Astrocyte of the cerebellum (primary cell): ENCODE measurements around the gene ZDHHC14.

Experiments
- DNase-seq: peaks from one replicate; pipeline ENCODE4 v3.0.0-alpha.2; 2011; ENCODE audit warnings: low read depth
- H3K4me3 ChIP-seq: 2 replicates; pipeline ENCODE4 v1.5.1; 2011; ENCODE audit warnings: mild to moderate bottlenecking, low read depth, low read length, moderate library complexity
- in situ Hi-C: cut with HindIII; loops from 2 replicates; pipeline ENCODE4 v1.10.0; 2017; ENCODE audit warnings: low sequenced_read_pairs
- TF ChIP-seq, protein P1 (sequence below): IDR thresholded peaks from 2 replicates; pipeline ENCODE4 v1.5.1; 2012; ENCODE audit warnings: low read length, low read depth, moderate library complexity, mild to moderate bottlenecking; ENCODE audit errors: missing control alignments

ZDHHC14 gene

DNA sequence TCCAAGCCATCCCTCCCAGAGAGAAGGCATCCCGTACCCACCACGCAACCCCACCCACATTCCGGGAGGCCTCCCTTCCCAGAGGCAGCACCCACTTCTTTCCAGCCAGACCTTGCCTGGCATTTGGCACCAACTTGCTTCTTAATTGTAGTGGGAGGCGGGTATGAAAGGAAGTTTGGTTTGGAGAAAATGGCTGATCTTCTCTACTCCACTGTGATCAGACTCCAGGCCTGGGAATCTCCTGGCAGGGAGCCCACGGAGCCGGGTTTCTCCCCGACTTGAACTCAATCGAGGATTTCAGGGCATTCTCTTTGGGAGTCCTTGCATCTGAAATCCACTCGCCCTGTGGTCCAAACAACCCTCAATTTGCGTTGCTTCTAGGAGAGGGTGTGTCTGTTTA is 107.1 kb downstream of the ZDHHC14 start:
- in situ Hi-C loops = no loop called here
- TF ChIP-seq, protein P1, sequence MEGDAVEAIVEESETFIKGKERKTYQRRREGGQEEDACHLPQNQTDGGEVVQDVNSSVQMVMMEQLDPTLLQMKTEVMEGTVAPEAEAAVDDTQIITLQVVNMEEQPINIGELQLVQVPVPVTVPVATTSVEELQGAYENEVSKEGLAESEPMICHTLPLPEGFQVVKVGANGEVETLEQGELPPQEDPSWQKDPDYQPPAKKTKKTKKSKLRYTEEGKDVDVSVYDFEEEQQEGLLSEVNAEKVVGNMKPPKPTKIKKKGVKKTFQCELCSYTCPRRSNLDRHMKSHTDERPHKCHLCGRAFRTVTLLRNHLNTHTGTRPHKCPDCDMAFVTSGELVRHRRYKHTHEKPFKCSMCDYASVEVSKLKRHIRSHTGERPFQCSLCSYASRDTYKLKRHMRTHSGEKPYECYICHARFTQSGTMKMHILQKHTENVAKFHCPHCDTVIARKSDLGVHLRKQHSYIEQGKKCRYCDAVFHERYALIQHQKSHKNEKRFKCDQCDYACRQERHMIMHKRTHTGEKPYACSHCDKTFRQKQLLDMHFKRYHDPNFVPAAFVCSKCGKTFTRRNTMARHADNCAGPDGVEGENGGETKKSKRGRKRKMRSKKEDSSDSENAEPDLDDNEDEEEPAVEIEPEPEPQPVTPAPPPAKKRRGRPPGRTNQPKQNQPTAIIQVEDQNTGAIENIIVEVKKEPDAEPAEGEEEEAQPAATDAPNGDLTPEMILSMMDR = no peak
- DNase-seq = no peak
- H3K4me3 ChIP-seq = no peak overlapping the region

DNA sequence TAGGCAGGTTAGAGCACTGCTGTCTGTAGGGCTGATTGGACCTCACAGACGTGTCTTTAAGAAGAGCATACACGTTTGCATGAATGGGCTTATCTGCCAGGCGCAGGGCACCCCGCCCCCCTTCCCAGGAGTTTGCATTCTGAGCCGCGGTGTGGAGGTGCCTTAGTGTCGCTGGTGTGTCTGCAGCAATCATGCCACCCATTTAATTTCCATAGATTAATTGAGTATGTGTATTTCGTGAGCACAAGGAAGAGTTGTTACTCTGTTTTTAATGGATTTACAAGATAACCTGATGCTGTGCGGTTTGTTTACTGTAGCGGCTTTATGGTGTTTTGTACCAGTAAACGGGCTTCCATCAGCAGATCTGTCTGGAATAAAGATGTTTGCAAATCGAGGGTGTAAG is 107.7 kb downstream of the ZDHHC14 start:
- no peak for DNase-seq
- no peak overlapping the region for H3K4me3 ChIP-seq
- TF ChIP-seq, protein P1 = no peak
- in situ Hi-C loops = no loop called here

DNA sequence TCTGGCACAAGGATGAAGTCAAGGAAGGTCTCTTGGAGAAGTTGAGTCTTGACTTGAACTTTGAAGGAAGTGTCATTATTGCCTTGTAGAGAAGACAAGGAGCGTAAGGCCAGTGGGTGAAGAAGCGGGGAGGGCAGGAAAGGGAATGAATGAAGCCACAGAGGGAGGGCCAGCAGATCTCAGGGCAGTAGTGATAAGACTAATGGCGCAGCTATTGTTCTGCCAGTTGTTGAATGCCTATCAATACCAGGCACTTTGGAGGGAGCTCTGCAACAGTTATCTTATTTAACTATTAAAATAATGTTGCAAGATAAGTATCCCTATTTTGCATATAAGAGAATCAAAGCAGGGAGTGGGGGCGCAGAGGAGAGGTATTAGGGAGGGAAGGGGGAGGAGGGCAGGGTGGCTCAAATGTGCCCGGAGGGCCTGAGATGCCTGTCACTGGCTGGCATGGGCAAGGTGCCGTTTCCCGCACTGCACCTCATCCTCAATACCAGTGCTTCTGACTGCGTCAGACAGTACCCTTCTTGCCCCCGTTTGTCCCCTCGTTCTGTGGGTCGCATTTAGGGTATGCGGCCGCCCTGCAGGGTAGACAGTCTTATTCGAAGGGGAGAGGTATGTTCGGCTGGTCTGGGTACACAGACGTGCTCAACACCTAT is 109.8 kb downstream of the ZDHHC14 start:
- H3K4me3 ChIP-seq = no peak overlapping the region
- in situ Hi-C loops = no loop called here
- no peak for DNase-seq
- TF ChIP-seq, protein P1 = no peak

DNA sequence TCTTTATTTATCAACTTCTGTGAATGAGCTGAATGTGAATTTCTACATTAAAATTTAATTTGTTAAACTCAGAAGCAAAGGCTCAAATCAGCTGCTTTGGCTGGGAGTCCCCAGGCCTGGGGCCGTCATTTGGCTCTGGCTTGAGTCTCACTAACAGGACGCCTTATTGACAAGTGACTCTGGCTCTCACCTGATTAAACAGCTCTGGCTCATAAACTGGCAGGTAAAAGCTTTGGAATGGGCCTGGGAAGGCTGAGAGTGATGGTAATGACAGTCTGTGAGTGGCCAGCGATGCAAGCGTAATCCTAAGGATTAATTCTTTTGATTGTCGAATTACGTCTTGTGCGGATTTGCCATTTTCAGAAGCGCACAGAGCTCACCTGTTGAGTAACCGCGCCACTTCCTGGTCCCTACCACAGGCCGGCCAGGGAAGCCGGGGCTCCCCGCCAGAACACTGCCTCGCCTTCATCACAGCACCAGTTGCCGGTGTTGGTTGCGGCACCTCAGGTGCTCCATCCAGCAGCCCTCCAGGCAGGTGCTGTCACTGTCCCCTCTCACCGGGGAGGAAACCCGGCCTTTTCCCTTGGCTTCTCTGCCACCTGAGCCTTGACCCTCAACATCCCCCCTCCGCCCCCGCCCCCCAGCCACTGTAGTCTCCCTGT is 110.7 kb downstream of the ZDHHC14 start:
- in situ Hi-C loops = no loop called here
- no peak for DNase-seq
- H3K4me3 ChIP-seq = no peak overlapping the region
- TF ChIP-seq, protein P1 = no peak

DNA sequence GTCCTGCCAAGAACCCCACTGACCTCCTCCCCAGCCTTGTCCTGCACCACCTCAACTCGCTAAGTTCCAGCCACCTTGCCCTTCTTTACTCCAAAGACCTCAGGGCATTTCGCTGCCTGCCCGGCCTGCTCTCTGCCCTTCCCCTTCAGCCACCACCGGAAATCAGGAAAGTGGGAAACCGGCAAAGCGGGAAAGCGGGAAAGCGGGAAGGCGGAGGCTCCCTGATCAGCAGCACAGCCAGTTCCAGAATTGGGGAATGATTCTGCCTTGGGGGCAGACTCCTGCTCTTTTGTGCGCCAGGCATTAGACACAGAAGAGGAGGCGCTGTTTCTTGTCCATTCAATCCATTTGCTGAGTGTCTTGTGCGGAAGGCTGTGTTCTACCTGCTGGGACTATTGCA is 111.3 kb downstream of the ZDHHC14 start:
- TF ChIP-seq, protein P1 = no peak
- no peak overlapping the region for H3K4me3 ChIP-seq
- DNase-seq = no peak
- in situ Hi-C loops = no loop called here

DNA sequence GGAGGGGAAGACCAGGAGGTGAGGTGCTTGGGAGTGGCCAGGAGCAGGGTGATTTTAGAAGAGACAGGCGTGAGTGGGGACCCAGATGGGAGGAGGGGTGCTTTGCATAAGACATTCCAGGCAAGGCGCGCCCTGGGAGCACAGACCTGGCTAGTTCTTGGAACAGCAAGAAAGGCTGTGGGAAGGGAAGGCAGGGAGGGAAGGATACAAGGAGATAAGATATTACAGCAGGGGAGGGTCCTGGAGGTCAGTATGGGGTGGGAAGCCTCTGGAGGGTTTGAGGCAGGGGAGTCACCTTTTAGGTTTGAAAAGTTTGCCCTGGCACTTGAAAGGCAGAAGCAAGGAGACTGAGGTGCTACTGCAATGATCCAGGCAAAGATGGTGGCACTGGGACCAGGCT is 111.8 kb downstream of the ZDHHC14 start:
- no peak overlapping the region for H3K4me3 ChIP-seq
- in situ Hi-C loops = no loop called here
- TF ChIP-seq, protein P1 = no peak
- DNase-seq = no peak
